Measurements from ENCODE around the gene SLC6A3.

- TF ChIP-seq POLR2A (IDR thresholded peaks at IDR 0.05; ENCODE audit: low read length) = no peak
- no peak for TF ChIP-seq GATA1 (IDR thresholded peaks at IDR 0.05; ENCODE audit: low read depth, low read length)
Measured at GRCh38 chr5:1383886-1384401, 61.3 kb downstream of the SLC6A3 start.
